Endothelial cell (in vitro differentiated cells): Measurements from ENCODE around the gene NUP214. TPM values are rescaled to one million over a fixed set of nuclear protein-coding genes. Genes with fewer than 3 reads are reported as not detected.

ENCODE experiments used
- DNase-seq: peaks from one replicate; pipeline ENCODE4 v3.0.0; 2021; ENCODE audit warnings: low spot score
- H3K27ac Mint-ChIP-seq: one replicate; pipeline ENCODE4 v1.8.0; 2021; ENCODE audit warnings: mixed read lengths, inconsistent platforms; ENCODE audit not compliant: unreplicated experiment
- H3K27me3 Mint-ChIP-seq: one replicate; pipeline ENCODE4 v1.8.0; 2021; ENCODE audit warnings: mild to moderate bottlenecking, moderate library complexity, mixed read lengths, inconsistent platforms; ENCODE audit not compliant: unreplicated experiment
- H3K36me3 Mint-ChIP-seq: one replicate; pipeline ENCODE4 v1.8.0; 2021; ENCODE audit warnings: mild to moderate bottlenecking, low read depth, mixed read lengths, inconsistent platforms; ENCODE audit not compliant: unreplicated experiment
- H3K4me1 Mint-ChIP-seq: one replicate; pipeline ENCODE4 v1.8.0; 2021; ENCODE audit warnings: mild to moderate bottlenecking, mixed read lengths, inconsistent platforms; ENCODE audit not compliant: unreplicated experiment
- H3K4me3 Mint-ChIP-seq: one replicate; pipeline ENCODE4 v1.8.0; 2021; ENCODE audit warnings: mild to moderate bottlenecking, mixed read lengths, inconsistent platforms; ENCODE audit not compliant: unreplicated experiment
- H3K9me3 Mint-ChIP-seq: one replicate; pipeline ENCODE4 v1.8.0; 2021; ENCODE audit warnings: mixed read lengths, inconsistent platforms; ENCODE audit not compliant: unreplicated experiment
- total RNA-seq: library from RNA; stranded (reverse); fragmentation: NEBNext Ultra II Directional; extraction: Animal tissue kit (Norgen Biotek cat#: 25700); gene quantifications from one replicate; pipeline ENCODE4 v1.2.1, GENCODE V29; 2021; ENCODE audit not compliant: unreplicated experiment
- TF ChIP-seq, protein P1 (sequence below): fragments of 200-600 bp; sonication (generic); IDR thresholded peaks from one replicate; pipeline ENCODE4 v1.5.0; 2021; ENCODE audit warnings: antibody characterized with exemption; ENCODE audit not compliant: unreplicated experiment

The NUP214 gene
- total RNA-seq, 1 donor from 2014 or later: 60.8 TPM

DNA sequence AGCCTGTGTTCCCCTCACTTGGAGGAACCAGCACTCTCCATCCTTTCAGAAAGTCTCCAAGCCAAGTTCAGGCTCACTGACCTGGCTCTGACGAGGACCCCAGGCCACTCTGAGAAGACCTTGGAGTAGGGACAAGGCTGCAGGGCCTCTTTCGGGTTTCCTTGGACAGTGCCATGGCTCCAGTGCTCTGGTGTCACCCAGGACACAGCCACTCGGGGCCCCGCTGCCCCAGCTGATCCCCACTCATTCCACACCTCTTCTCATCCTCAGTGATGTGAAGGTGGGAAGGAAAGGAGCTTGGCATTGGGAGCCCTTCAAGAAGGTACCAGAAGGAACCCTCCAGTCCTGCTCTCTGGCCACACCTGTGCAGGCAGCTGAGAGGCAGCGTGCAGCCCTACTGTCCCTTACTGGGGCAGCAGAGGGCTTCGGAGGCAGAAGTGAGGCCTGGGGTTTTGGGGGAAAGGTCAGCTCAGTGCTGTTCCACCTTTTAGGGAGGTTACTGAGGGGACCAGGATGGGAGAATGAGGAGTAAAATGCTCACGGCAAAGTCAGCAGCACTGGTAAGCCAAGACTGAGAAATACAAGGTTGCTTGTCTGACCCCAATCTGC lies 4.7 kb upstream of the NUP214 start:
- TF ChIP-seq, protein P1, sequence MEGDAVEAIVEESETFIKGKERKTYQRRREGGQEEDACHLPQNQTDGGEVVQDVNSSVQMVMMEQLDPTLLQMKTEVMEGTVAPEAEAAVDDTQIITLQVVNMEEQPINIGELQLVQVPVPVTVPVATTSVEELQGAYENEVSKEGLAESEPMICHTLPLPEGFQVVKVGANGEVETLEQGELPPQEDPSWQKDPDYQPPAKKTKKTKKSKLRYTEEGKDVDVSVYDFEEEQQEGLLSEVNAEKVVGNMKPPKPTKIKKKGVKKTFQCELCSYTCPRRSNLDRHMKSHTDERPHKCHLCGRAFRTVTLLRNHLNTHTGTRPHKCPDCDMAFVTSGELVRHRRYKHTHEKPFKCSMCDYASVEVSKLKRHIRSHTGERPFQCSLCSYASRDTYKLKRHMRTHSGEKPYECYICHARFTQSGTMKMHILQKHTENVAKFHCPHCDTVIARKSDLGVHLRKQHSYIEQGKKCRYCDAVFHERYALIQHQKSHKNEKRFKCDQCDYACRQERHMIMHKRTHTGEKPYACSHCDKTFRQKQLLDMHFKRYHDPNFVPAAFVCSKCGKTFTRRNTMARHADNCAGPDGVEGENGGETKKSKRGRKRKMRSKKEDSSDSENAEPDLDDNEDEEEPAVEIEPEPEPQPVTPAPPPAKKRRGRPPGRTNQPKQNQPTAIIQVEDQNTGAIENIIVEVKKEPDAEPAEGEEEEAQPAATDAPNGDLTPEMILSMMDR: no peak
- H3K9me3 Mint-ChIP-seq: no peaks in the 10 kb centered on the region
- H3K4me1 Mint-ChIP-seq: peaks cover 16% of the 10 kb centered on the region
- DNase-seq: no peak
- peaks cover 5% of the 10 kb centered on the region for H3K27me3 Mint-ChIP-seq
- no peaks in the 10 kb centered on the region for H3K36me3 Mint-ChIP-seq
- H3K4me3 Mint-ChIP-seq: no peak overlapping the region
- H3K27ac Mint-ChIP-seq: no peak overlapping the region

DNA sequence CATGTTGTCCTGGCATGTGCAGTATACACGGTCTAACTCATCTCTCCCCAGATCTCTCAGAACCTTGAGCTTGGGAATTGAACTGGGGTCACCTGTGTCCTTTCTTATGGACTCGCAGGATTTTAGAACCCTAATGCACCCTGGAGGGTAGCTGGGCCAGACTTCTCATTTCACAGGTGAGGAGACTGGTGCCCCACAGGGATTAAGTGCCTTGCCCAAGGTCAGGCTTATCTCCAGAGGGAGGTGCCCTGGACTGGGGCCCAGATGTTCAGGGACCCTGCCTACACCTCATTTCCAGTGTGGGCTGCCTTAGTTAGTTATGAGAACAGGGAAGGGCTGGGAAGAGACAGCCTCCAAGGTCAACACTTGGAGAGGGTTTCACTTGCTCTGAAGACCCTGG lies 4.0 kb upstream of the NUP214 start:
- Mint-ChIP-seq H3K27ac (no peak overlapping the region), H3K4me1 (peaks cover 22% of the 10 kb centered on the region), H3K27me3 (peaks cover 5% of the 10 kb centered on the region), H3K4me3 (no peak overlapping the region), H3K36me3 (no peaks in the 10 kb centered on the region), H3K9me3 (no peaks in the 10 kb centered on the region)
- no peak for DNase-seq
- TF ChIP-seq, protein P1: no peak

DNA sequence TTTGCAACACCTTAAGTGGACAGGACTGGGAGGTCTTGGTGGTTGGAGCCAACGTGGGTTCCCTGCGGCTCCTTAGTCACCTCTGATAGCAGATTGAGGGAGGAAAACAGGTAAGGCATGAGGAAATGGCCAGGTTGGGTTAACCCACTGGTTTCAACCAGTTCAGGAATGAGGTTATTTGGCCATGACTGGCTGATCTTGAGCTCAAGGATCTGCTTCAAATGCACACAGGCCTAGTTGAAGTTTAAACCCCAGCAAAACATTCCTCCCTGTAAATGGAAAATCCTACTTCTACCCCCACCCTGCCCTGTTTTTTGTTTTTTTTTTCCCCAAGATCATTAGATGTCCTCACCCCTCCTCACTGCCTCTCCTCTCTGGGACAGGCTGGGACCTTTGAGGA lies 3.2 kb upstream of the NUP214 start:
- no peak overlapping the region for H3K4me3 Mint-ChIP-seq
- TF ChIP-seq, protein P1: no peak
- H3K27ac Mint-ChIP-seq: no peak overlapping the region
- DNase-seq: no peak
- H3K36me3 Mint-ChIP-seq: no peaks in the 10 kb centered on the region
- no peaks in the 10 kb centered on the region for H3K9me3 Mint-ChIP-seq
- peaks cover 15% of the 10 kb centered on the region for H3K4me1 Mint-ChIP-seq
- H3K27me3 Mint-ChIP-seq: peaks cover 5% of the 10 kb centered on the region

DNA sequence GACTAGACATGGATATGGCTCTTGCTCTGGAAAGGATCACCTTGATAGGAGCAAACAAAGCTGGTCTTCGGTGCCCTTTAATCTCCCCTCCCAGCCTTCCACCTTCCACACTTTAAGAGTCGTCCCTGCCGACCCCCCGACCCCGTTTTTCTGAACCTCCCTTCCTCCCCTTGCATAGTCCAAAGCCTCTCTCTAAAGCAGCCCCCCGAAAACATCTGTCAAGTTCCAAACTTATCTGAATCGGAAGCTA lies 423 bp upstream of the NUP214 start:
- TF ChIP-seq, protein P1: no peak
- peaks cover 21% of the 10 kb centered on the region for H3K36me3 Mint-ChIP-seq
- no peaks in the 10 kb centered on the region for H3K9me3 Mint-ChIP-seq
- peaks cover 2% of the 10 kb centered on the region for H3K27me3 Mint-ChIP-seq
- H3K4me1 Mint-ChIP-seq: peaks cover 12% of the 10 kb centered on the region
- no peak for DNase-seq
- peak overlapping the region; percentile 97 for H3K27ac Mint-ChIP-seq
- H3K4me3 Mint-ChIP-seq: peak overlapping the region; percentile 99

DNA sequence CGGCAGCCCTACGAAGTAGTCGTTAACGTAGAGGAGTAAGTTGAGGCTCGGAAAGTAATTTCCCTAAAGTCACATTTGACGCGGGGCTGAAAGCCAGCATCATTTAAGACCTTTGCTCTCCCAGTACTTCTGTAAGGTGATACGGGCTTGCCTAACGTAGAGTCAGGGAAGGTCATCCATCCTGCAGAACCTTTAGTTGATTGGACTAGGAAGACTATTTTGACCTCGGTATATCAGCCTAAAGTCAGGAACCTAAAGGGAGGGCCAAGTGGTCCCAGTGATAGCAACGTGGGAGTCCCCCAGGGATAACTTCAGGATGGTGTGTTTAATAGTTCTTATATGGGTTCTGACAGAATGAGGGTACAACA lies 657 bp downstream of the NUP214 start:
- peaks cover 12% of the 10 kb centered on the region for H3K4me1 Mint-ChIP-seq
- H3K9me3 Mint-ChIP-seq: no peaks in the 10 kb centered on the region
- TF ChIP-seq, protein P1: no peak
- peak overlapping the region; percentile 99 for H3K4me3 Mint-ChIP-seq
- peaks cover 26% of the 10 kb centered on the region for H3K36me3 Mint-ChIP-seq
- H3K27me3 Mint-ChIP-seq: peaks cover 2% of the 10 kb centered on the region
- peak overlapping the region; percentile 97 for H3K27ac Mint-ChIP-seq
- no peak for DNase-seq
